Erythroblast (primary cell): Measurements from ENCODE around the gene RNF149.

Source experiments
- DNase-seq, 2 experiments: peaks; one replicate each; lab custom pipeline; 2025; lab: John Stamatoyannopoulos, UW
- GATA1 ChIP-seq: IDR thresholded peaks from 2 replicates; pipeline ENCODE4 v1.6.1; 2011; ENCODE audit warnings: low read depth, mild to moderate bottlenecking, control low read depth, low read length, moderate library complexity
- POLR2A ChIP-seq: IDR thresholded peaks from 2 replicates; pipeline ENCODE4 v1.6.1; 2011; ENCODE audit warnings: mild to moderate bottlenecking, low read length

RNF149 gene

GRCh38 chr2:101230541-101231001 lies 77.9 kb downstream of the RNF149 start:
- TF ChIP-seq POLR2A (no peak), GATA1 (no peak)
- DNase-seq, result no peak
